Astrocyte of the cerebellum (primary cell): Measurements from ENCODE around the gene VARS1.

Source experiments
- DNase-seq: peaks from one replicate; pipeline ENCODE4 v3.0.0-alpha.2; 2011; ENCODE audit warnings: low read depth
- H3K4me3 ChIP-seq: 2 replicates; pipeline ENCODE4 v1.5.1; 2011; ENCODE audit warnings: mild to moderate bottlenecking, low read depth, low read length, moderate library complexity
- CTCF ChIP-seq: IDR thresholded peaks from 2 replicates; pipeline ENCODE4 v1.5.1; 2012; ENCODE audit warnings: low read length, low read depth, moderate library complexity, mild to moderate bottlenecking; ENCODE audit errors: missing control alignments
- in situ Hi-C: cut with HindIII; loops from 2 replicates; pipeline ENCODE4 v1.10.0; 2017; ENCODE audit warnings: low sequenced_read_pairs

VARS1 gene

DNA sequence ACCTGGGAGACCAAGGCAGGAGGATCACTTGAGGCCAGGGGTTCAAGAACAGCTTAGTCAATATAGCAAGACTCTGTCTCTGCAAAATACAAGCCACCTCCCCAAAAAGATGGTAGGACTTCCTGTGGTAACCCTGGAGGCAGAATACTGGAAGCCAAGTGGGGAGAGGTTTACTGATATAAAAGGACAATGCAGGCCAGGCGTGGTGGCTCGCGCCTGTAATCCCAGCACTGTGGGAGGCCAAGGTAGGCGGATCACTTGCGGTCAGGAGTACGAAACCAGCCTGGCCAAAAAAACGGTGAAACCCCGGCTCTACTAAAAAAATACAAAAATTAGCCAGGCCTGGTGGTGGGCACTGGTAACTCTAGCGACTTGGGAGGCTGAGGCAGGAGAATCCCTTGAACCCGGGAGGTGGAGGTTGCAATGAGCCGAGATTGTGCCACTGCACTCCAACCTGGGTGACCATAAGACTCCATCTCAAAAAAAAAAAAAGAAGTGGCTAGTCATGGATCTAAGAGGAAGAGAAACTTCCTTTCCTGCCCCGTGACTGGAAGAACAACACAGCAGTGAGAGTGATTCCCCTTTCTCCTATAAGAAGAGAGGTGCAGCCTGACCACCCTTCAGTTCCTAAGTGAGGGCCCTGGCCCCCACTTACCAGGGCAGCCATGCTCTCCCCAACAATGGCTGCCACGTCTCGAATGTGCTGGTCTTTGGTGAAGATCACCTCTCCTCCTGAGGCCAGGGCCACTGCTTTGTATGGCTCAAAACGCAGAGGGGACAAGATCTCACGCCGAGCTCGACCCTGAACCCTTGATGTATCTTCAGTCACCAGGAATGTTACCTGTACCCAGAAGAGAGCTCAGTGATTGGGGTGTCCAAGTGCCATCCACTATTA lies 26.9 kb downstream of the VARS1 start:
- TF ChIP-seq CTCF, result no peak
- DNase-seq, result no peak
- H3K4me3 ChIP-seq, result no peak overlapping the region
- in situ Hi-C loops, result no loop called here

GRCh38 chr6:31767096-31767645 lies 28.4 kb downstream of the VARS1 start:
- in situ Hi-C loops, result no loop called here
- TF ChIP-seq CTCF, result no peak
- H3K4me3 ChIP-seq, result no peak overlapping the region
- no peak for DNase-seq

GRCh38 chr6:31765910-31766794 lies 29.4 kb downstream of the VARS1 start:
- no peak for DNase-seq
- in situ Hi-C loops, result no loop called here
- peak overlapping the region; percentile 29 for H3K4me3 ChIP-seq
- no peak for TF ChIP-seq CTCF

- in situ Hi-C loops, result no loop called here
- TF ChIP-seq CTCF, result no peak
- no peak overlapping the region for H3K4me3 ChIP-seq
- no peak for DNase-seq
Observed at GRCh38 chr6:31765559-31765909, 30.0 kb downstream of the VARS1 start.

DNA sequence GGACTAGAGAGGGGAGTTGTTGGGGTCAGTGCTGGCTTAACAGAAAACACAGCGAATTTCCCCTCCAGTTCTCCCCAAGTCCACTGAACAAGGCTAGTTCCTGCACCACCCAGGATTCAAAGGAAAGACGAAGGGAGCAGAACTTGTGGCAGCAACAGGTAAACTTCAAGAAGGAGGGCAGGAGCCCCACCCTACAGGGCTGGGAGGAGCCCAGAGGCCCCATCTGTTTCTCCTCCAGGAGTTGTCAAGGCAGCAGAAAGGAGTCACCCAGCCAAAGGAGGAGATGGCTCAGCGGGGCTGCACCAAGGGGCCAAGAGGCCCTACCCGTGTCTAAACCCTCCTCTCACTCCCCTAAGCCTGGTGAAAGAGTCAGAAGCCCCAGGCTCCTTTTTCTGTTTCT lies 31.4 kb downstream of the VARS1 start:
- no peak for TF ChIP-seq CTCF
- in situ Hi-C loops, result no loop called here
- no peak for DNase-seq
- H3K4me3 ChIP-seq, result no peak overlapping the region

GRCh38 chr6:31763619-31763940 lies 32.0 kb downstream of the VARS1 start:
- TF ChIP-seq CTCF, result no peak
- in situ Hi-C loops, result no loop called here
- no peak for DNase-seq
- no peak overlapping the region for H3K4me3 ChIP-seq
